Astrocyte (in vitro differentiated cells and primary cell): Measurements from ENCODE around the gene RUNDC1.
A peak's percentile ranks its signal among the peaks of the same experiment; 100 is the strongest.

Experiments
- CTCF ChIP-seq: IDR thresholded peaks from 2 replicates; pipeline ENCODE4 v1.5.1; 2011; ENCODE audit warnings: low read depth, mild to moderate bottlenecking, inconsistent platforms, low read length, moderate library complexity; ENCODE audit not compliant: insufficient read depth
- EZH2 ChIP-seq: IDR thresholded peaks from 2 replicates; pipeline ENCODE4 v1.6.1; 2012; ENCODE audit warnings: mild to moderate bottlenecking, low read length, inconsistent platforms; ENCODE audit not compliant: insufficient read depth

GRCh38 chr17:43024407-43025289 lies 44.3 kb downstream of the RUNDC1 start, which contains the start of gene RND2:
- TF ChIP-seq CTCF (peak; percentile 71), EZH2 (no peak)
